ENCODE results near the gene ZC2HC1C.

- TF ChIP-seq CTCF (IDR thresholded peaks at IDR 0.05): no peak
- TF ChIP-seq POLR2A (IDR thresholded peaks at IDR 0.05): no peak
Observed at GRCh38 chr14:75023108-75023507, 46.3 kb upstream of the ZC2HC1C start.
